HG03039 (cell line): ENCODE data around the gene RASSF6.
A peak's percentile ranks its signal among the peaks of the same experiment; 100 is the strongest.
"Not testable (repeated sequence)": the region's sequence is repeated elsewhere in the genome, so short reads cannot be mapped to it uniquely, and the experiment has no call there.

Experiments used
- ATAC-seq: cut with Tn5 transposase; IDR thresholded peaks from one replicate; pipeline ENCODE4 v1.9.1; 2021; ENCODE audit warnings: mild to moderate bottlenecking, moderate library complexity; ENCODE audit not compliant: unreplicated experiment

Gene RASSF6

DNA sequence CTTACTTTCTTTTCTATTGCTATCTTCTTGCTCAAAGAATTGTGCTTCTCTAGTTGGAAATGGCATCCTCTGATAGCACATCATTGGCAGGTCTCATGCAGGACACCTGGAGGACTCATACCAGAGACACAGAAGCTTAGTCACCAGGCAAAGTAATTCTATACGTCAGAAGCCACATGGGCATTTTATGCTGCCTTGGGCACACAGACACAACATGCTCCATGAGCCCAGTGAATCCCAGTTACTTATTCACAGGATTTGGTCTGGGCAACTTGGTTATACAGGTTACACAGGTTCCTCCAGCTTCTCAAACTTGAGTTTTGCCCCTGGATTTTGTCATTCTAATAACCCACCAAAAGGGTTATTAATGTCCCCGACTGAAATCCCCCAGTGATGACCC lies 7.1 kb downstream of the RASSF6 start:
- ATAC-seq, result no peak

DNA sequence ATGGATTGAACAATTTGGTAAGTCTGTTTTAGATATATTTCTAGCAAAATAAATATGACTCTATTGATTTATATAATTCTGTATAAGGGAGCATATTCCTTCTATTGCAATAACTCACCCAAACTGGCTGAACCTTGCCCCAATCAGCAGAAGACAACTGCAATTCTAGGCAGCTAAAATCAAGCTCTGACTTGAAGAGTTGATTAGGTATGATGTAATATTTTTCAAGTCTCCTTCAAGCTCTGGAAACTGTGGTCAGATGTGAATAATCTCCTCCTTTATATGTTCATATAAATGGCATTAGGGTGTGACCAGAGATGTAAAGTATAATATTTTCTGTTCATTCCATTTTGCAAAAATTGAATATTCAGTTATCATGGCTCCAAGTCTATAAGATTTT lies 8.2 kb downstream of the RASSF6 start:
- no peak for ATAC-seq

DNA sequence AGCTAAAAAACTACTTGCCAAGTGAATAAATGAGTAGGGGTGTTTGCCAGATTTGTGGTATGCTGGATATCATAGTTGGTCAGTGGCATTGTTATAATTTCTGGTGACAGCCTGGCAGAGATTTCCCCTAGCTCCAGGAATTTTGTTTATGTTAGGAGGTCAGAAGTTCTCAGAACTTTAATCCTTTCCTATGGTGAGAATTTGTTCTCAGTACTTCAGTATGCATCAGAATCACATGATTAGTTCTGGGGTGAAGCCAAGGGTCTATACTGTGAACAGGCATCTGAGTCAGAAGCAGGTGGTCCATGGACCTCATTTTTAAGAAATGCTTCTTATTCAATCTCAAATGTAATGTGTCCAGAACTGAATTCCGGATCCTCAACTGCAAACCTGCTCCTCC lies 10.5 kb downstream of the RASSF6 start:
- no peak for ATAC-seq

DNA sequence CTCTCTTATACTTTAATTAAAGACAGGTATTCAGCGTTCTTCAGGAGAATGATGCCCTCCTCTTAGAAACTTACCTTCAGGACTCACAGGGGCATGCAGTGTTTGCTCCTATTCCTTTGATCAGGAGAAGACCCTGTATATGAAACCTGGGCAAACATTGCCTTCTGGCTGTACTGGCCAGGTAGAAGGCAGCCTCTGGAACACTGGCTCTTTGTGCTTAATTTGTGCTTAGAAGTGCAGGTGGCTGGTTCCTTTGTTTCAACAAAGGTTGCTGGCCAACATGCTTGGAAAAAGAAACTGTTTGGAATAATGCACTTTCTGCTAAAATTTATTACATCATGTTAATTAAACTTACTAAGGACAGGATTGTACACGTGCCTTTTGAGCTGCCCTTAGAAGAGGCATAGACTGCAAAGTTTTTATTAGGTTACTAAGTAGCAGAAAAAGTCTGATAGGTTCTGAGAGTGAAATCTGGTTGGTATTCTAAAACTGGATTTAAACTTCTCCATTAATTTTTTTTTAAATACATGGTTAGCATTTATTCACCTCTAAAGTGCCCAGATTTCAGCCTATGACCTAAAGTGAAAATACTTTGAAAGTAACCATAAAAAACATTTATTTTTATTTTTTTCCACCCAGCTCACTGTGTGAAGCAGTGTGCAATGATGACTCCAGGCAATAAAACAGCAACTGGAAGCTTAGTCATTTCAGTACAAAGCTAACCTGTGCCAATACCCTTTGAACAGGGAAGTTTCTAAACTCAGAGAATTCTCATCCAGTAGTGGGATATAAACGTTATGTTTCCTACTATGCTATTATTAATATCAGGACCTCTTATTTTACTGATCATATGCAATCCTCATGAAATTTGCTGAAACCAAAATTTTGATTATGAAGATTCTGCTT lies 11.3 kb downstream of the RASSF6 start:
- ATAC-seq, result no peak

DNA sequence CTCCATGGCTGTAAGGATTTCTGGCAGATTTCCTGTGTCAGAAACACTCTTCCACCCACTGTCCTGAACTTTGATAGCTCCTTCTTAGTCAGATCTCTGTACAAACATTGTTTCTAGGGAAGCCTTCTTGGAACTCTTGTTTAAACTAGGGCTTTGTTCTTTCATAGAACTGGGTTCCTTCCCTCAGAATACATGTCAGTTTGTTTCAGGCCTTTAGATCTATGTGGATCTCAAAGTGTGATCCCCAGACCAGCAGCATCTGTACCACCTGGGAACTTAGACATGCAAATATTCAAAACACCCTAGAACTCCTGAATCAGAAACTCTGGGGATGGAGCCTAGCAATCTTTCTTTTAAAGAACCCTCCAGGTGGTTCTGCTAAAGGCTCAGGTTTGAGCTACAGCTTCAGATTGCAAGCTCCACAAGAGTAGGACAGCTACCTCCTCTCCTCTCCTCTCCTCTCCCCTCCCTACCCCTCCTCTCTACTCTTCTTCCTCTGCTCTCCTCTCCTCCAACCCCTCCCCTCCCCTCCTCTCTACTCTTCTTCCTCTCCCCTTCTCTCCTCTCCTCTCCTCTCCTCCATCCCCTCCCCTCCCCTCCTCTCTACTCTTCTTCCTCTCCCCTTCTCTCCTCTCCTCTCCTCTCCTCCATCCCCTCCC lies 12.7 kb downstream of the RASSF6 start:
- ATAC-seq, result peak; percentile 24

DNA sequence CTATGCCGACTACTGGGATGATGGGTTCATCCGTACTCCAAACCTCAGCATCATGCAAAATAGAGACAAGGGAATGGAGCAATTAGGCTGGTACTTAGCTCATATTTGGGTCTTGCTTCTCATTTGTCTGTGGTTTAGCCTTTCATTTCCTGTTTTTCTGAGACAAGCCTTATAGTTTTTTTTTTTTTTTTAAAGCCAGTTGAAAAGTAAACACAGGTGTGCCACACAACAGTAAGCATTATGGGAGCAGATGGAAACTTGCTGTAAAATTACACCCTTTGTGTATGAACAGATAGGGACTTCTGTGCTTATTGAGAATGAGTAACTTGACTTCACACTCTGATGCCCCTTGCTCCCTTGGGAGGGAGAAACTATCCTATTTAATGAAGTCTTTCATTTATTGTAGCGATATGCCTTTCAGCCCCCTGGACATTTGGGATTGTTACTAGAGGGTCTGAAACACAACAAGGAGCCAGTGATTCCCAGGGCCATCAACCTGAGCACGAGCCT lies 13.7 kb downstream of the RASSF6 start:
- ATAC-seq, result peak; percentile 59

DNA sequence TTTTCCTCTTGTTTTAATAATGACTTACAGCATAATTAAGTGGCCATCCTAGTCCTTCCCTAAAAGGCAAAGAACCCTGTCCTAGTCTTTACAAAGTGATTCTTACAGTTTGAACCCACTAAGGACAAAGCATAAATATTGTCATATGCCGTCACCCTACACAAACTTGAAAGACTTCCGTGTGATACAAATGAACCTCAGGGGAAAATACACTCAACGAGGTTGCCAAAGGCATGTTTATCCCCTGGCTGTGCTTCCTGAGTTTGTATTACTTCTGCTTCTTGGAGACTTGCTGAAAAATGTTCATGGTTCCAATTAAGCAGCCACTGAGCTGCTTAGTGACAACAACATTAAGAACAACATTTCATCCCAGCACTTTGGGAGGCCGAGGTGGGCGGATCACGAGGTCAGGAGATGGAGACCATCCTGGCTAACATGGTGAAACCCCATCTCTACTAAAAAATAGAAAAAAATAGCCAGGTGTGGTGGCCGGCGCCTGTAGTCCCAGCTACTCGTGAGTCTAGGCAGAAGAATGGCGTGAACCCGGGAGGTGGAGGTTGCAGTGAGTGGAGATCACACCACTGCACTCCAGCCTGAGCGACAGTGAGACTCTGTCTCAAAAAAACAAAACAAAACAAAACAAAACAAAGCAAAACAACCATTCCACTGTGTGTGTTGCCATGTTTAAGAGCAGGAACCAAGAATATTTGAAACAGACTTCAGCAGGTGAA lies 16.2 kb downstream of the RASSF6 start:
- ATAC-seq, result no peak

DNA sequence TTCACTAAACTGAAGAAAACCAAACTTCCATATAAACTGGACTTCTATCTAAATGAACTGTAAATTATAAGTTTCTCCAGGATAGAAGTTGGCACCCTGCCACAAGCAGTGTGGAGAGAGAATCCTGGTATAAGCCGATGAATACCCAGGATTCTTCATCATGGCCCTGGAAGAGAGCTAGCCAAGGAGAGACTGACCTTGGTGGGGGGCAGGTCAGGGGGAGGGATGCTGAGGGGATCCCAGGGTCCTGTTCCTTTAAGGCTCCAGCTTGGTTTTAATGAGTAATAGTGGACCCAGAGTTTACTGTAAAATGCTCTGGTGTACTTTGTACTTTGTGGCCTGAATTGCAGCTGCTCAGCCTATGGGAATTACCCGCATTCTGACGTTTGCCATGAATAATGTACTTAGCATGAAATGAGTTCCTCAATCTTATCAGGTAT lies 16.9 kb downstream of the RASSF6 start:
- ATAC-seq, result peak; percentile 45

DNA sequence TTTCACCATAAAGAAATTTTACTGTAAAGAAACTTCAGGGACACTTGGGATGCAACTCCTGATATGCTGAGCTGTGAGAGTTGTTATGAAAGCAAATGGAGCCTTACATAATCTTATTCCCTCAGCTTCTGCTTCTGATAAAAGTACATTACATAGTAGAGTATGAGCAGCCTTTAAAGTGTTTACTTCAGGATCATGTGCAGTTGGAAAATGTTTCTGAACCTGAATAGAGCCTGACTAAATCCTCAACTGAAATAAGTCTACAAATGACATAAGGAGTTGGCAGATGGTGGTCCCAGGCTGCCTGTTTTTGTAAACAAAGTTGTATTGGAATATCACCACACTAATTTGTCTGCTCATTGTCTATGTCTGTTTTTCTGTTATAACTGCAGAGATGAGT lies 19.3 kb downstream of the RASSF6 start:
- ATAC-seq, result no peak

DNA sequence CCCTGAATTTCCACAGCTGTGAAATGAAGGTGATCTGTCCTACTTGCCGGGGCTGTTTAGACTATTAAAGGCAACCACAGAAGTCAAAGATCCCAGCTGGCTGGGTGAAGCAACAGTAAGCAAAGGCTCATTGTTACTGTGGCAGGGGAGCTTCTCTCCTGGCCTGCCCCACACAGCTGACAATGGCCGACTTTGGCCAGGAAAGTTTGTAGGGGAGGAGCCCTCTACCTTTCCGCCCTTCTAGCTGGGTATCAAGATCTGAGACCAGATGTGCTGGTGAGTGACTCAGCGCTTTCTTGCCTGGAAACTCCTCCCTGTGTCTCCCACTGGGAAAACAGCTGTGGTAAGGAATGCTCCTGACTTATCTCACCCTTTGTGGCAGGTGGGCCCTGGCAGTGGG lies 21.1 kb downstream of the RASSF6 start:
- ATAC-seq, result no peak

DNA sequence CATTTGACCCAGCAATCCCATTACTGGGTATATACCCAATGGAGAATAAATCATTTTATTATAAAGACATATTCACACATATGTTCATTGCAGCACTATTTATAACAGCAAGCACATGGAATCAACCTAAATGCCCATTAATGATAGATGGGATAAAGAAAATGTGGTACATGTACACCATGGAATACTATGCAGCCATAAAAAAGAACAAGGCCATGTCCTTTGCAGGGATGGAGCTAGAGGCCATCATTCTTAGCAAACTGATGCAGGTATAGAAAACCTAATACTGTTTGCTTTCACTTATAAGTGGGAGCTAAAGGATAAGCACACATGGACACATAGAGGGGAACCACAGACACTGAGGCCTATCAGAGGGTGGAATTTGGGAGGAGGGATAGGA lies 22.6 kb downstream of the RASSF6 start:
- no peak for ATAC-seq

DNA sequence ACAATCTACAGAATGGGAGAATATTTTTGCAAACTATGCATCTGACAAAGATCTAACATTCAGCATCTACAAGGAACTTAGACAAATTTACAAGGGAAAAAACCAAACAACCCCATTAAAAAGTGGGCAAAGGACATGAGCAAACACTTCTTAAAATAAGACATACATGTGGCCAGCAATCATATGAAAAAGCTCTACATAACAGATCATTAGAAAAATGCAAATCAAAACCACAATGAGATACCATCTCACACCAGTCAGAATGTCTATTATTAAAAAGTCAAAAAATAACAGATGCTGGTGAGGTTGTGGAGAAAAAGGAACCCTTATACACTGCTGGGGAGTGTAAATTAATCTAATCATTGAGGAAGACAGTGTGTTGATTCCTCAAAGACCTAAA lies 23.1 kb downstream of the RASSF6 start:
- ATAC-seq, result not testable (repeated sequence)

DNA sequence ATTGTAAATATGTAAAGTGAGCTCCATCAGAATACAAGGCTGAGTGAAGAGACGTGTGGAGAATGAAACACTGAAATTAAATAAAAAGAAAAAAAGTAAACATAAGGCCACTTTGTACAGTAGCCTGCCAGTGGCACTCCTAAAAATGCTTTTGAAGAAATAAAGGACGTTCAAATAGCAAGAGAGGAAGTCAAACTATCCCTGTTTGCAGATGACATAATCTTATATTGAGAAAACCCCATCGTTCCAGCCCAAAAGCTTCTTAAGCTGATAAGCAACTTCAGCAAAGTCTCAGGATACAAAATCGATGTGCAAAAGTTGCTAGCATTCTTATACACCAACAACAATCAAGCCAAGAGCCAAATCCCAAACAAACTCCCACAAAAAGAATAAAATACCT lies 24.2 kb downstream of the RASSF6 start:
- ATAC-seq, result no peak

DNA sequence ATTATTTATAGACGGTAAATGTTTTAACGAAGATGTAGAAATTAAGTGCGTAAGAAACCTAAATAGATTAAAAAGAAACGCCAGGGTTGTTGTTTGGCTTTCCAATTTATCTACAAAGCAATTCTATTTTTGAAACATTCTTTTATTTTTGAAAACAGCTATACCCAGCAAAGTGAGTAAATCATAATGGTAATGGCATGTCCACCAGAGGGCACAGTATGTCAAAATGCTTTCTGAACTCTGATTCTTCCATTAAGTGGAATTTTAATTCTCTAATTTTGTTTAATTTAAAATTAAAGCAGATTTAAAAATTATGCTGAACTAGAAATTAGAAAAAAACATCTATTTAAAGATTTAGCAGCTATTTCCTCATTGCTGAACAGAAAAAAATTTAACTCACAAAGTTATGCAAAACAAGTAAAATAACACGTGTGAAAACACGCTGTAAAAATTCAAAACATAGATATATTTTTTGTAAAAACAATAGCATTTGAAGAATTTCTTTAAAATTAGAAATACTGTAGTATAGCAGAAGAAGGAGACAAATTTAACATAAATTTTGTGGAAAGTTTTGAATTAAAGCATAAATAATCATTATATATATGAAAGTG lies 26.5 kb downstream of the RASSF6 start:
- no peak for ATAC-seq

DNA sequence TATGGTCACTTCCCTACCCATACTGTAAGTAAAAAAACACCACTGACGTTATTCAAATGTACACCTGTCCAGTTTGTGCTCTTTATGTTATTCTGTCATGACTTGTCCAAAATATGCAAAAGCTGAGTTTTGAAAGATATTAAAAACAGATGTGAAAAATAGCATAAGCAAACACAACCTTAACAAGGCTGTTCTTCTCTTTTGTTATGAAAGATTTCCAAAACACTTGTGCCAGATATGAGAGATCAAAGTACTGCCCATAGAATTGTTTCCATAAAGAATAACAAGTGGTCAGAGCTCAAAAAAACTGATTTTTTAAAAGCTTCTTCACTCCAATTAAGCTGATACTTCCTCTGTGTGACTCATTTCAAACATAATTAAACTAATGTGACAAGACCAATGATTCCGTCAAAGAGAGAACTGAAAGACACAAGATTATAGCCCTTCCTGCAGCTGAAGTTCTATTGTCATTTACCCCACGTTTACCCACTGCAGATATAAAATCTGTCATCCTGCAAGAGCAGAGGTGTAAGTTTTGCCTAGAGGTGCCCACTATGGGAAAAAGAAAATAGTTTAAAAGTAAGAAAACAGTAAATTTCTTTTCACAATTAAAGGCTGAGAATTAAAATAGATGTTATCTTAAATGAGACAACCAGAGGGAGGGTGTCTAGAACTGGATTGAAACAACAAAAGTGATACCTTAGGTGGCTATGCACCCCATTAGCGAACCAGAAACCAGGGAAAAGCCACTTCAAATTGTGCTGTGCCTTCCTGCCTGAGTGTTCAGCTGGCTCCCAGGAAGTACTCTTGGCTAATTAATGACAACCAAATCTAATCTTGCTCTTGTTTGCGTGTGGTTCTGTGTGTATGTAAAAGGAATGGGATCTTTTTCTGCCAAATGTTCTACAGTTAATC lies 30.1 kb downstream of the RASSF6 start:
- peak; percentile 89 for ATAC-seq

DNA sequence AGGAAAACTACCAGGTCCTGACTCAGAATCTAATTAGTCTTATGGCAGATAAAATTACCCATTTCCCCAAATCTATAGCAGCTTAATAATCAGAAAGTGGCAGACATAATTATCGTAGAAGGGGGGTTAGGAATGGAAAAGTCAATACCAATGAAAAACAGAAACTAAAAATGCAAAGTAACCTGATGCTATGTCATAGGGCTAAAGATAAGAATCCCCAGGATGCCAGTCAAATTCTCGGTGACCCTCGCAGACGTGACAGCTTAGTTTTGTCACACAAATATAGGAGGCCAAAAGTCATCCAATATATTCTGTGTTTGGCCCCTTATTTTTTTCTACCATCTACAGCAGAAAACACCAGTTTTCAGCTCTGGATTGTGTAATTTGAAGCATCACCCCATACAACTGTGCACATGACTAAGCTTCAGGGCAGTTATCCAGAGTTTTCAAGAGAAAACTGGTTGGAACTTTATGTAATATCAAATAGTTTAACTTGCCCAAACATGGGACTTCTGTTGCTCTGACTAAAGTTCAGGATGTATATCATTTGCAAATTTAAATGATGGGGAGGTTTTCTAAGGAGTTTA lies 30.9 kb downstream of the RASSF6 start:
- ATAC-seq, result peak; percentile 22

DNA sequence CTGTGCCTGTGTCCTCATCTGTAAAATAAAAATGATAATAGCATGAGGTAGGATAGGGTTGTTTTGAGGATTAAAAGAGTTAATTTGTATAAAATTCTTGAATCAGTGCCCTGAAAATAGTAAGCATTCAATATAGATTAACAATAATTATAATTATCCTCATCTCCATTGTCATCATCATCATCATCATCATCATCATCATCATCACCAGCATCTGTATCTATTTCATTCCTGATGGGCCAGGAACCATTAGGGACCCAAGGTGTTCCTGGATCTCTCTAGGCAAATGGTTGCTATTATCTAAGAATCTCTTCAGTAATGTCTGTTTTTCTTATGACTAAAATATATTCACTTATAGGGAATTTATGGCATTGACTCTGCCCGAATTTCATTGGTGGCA lies 31.6 kb downstream of the RASSF6 start:
- no peak for ATAC-seq

DNA sequence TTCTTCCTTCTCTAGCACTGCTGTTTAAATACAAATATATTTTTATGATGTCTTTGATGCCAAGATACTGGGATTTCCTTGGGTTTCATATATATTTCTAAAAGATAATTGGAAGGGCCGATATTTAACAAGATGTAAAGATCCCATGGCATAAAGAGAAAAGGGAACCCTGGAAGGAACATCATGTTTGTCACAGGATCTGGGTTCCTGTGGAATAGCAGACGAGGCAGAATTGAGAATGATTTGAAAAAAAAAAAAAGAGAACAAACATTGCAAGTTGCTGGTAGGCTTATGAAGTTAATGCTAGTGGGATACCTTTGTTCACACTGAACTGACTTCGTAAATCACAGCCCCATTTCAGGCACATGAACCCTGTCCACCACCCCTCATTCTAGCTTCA lies 33.6 kb downstream of the RASSF6 start:
- no peak for ATAC-seq

DNA sequence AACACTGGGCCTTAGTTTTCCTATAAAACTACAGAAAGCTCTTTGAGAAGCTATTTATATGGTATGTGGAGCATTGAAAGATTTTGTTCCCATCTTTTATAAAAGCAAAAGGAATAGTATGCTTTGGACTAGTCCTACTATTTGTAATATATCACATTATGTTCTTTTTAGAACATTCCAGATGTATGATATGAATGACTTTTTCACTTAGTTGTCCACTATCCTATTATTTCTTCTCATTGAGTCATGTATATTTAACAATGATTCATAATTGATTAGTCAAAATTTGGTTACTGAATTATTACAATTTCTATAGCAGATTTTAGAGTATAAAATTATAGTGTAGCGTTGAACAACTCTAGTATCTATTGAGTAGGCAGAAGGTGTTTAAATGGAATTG lies 34.2 kb downstream of the RASSF6 start:
- no peak for ATAC-seq

DNA sequence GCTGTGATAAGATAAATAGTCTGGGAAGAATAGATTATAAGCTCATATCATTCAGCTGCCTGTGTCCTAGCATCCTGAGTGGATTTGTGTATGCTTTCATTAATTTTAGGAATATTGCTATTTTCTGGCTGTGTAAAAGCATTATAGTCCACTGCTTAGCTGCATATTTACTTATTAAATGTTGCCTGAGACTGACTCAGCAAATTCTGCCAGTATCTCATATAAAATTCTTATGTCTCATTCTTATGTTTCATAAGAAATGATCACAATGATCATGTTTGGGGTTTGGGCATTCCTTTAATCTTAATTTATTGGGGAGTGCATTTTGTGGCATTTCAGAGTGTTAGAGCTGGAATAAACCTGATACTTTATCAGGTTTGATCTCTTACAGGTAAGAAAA lies 34.9 kb downstream of the RASSF6 start:
- ATAC-seq, result no peak
